Kidney epithelial cell (primary cell): Measurements from ENCODE around the gene KIF17. TPM values are rescaled to one million over a fixed set of nuclear protein-coding genes. Genes with fewer than 3 reads are reported as not detected.

Experiments
- DNase-seq: peaks from one replicate; pipeline ENCODE4 v3.0.0-alpha.2; 2010; ENCODE audit warnings: low read depth
- H3K27me3 ChIP-seq: 2 replicates; pipeline ENCODE4 v1.6.0; 2011; ENCODE audit warnings: low read length; ENCODE audit not compliant: control insufficient read depth, insufficient read depth
- H3K36me3 ChIP-seq: 2 replicates; pipeline ENCODE4 v1.5.1; 2011; ENCODE audit warnings: low read length; ENCODE audit not compliant: control insufficient read depth, insufficient read depth
- H3K4me3 ChIP-seq: 2 replicates; pipeline ENCODE4 v1.5.1; 2011; ENCODE audit warnings: low read depth, mild to moderate bottlenecking, control low read depth, low read length
- total RNA-seq: library from RNA; depleted of rRNA; stranded (reverse); fragments of >200 nt; gene quantifications from 2 replicates; pipeline ENCODE4 v1.2.3, GENCODE V29; 2015
- TF ChIP-seq, protein P1 (sequence below): IDR thresholded peaks from 2 replicates; pipeline ENCODE4 v1.5.1; 2011; ENCODE audit warnings: mild to moderate bottlenecking, moderate library complexity, low read length, control low read depth, inconsistent platforms; ENCODE audit not compliant: insufficient read depth, poor library complexity, severe bottlenecking

KIF17 gene
- total RNA-seq, 1 donor from 2014 or later: 1.3 TPM

DNA sequence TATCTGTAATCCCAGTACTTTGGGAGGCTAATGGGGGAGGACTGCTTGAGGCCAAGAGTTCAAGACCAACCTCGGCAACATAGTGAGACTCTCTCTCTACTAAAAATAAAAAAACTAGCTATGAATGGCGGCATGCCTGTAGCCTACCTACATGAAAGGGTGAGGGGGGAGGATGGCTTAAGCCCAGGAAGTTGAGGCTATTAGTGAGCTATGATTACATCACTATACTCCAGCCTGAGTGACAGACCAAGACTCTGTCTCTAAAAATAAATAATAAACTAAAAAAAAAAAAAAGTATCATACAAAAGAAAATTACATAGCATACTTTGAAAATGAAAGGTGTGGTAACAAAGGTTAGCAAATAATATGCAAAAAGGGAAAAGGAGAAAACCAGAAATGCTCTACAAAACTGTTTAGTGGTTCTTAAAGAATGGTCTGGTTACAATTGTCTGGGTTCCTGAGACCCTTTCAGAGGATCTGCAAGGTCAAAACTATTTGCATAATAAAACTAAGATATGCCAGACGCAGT, 33.7 kb upstream of the KIF17 start:
- H3K36me3 ChIP-seq: peaks cover 1% of the 10 kb centered on the region
- DNase-seq: no peak
- TF ChIP-seq, protein P1, sequence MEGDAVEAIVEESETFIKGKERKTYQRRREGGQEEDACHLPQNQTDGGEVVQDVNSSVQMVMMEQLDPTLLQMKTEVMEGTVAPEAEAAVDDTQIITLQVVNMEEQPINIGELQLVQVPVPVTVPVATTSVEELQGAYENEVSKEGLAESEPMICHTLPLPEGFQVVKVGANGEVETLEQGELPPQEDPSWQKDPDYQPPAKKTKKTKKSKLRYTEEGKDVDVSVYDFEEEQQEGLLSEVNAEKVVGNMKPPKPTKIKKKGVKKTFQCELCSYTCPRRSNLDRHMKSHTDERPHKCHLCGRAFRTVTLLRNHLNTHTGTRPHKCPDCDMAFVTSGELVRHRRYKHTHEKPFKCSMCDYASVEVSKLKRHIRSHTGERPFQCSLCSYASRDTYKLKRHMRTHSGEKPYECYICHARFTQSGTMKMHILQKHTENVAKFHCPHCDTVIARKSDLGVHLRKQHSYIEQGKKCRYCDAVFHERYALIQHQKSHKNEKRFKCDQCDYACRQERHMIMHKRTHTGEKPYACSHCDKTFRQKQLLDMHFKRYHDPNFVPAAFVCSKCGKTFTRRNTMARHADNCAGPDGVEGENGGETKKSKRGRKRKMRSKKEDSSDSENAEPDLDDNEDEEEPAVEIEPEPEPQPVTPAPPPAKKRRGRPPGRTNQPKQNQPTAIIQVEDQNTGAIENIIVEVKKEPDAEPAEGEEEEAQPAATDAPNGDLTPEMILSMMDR: no peak
- H3K27me3 ChIP-seq: no peaks in the 10 kb centered on the region
- no peak overlapping the region for H3K4me3 ChIP-seq

DNA sequence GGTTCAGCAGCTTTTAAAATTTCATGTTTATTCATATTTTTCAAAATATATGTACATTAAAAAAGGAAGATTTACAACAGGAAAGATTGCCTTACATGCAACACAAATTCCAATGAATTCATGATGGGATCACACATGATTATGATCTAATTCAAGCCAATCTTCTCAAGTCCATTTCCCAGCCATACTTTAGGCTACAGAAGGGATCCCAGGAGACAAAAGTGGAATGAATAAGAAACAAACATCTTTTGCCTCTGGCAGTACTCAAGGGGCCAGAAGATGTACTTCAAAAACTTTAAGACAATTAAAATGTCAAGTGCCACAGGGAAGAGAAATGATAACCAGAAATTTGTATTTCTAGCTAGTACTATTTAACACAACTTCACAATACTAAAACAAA, 24.9 kb upstream of the KIF17 start:
- Histone ChIP-seq H3K4me3 (no peak overlapping the region), H3K27me3 (no peaks in the 10 kb centered on the region), H3K36me3 (peaks cover 4% of the 10 kb centered on the region)
- TF ChIP-seq, protein P1: no peak
- DNase-seq: no peak

DNA sequence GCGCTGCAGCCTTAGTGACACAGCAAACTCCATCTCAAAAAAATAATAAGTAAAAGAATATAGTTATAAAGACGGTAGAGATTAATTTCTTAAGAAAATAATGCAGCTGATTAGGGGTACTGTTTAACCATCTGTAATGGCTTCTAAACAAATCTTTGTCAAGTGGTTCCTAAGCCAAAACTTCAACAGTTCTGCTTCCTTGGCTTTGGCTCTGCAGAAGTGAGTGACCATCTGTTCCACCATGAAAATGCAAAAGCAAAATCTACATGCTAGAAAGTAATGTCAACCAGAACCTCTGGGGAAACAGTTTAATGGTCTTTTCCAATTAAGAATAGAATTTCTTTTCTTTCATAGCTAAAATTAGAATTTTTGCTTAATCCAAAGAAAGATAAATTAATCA, 23.0 kb upstream of the KIF17 start:
- TF ChIP-seq, protein P1: no peak
- Histone ChIP-seq H3K36me3 (peaks cover 5% of the 10 kb centered on the region), H3K27me3 (no peaks in the 10 kb centered on the region)

DNA sequence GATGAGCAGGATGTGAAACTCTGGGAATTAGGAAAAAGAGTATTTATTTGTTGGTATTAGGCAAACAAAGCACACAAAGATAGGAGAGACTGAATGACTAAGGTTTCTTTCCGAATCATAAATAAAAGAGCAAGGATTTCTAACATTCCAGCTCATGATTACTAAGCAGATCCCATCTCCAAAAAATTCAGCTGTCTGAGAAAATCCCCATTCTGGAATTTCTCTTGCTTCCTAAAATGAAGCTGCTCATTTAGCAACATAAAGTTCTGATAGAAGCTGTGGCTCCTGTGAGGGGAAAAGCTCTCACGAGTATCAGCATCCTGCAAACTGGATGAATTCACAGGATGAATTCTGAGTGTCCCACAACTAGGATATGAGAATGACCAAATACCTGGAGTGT, 21.4 kb upstream of the KIF17 start:
- H3K36me3 ChIP-seq: peaks cover 3% of the 10 kb centered on the region
- DNase-seq: no peak
- TF ChIP-seq, protein P1: no peak

More for the DNA sequence above, 23.0 kb upstream of the KIF17 start:
- no peak for DNase-seq
- no peak overlapping the region for H3K4me3 ChIP-seq

DNA sequence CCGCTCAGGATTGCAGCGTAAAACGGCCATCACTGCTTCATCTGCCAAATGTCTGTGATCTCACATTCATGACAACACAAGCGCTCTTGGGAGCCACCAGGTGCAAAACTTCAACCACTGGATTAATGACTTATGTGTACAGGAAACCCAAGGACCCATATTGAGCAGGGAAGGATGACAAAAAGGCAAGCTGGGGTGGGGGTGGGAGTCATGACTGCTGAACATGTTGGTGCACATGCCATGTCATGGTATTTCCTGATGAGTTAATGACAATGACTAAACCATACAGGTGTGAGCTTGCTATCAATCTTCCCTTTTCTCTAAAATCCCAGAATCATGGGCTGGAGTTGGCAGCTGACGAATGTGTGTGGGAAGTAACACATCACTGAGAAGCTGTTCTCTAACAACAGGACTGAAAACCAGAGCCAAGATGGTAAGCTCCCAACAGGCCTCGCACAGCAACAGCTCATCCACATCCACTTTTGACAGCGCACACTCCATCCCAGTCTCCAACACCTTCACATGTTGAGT, 17.8 kb upstream of the KIF17 start:
- no peak overlapping the region for H3K4me3 ChIP-seq
- H3K27me3 ChIP-seq: no peaks in the 10 kb centered on the region
- H3K36me3 ChIP-seq: peaks cover 3% of the 10 kb centered on the region
- TF ChIP-seq, protein P1: no peak
- no peak for DNase-seq

More for the DNA sequence above, 21.4 kb upstream of the KIF17 start:
- Histone ChIP-seq H3K4me3 (no peak overlapping the region), H3K27me3 (no peaks in the 10 kb centered on the region)

DNA sequence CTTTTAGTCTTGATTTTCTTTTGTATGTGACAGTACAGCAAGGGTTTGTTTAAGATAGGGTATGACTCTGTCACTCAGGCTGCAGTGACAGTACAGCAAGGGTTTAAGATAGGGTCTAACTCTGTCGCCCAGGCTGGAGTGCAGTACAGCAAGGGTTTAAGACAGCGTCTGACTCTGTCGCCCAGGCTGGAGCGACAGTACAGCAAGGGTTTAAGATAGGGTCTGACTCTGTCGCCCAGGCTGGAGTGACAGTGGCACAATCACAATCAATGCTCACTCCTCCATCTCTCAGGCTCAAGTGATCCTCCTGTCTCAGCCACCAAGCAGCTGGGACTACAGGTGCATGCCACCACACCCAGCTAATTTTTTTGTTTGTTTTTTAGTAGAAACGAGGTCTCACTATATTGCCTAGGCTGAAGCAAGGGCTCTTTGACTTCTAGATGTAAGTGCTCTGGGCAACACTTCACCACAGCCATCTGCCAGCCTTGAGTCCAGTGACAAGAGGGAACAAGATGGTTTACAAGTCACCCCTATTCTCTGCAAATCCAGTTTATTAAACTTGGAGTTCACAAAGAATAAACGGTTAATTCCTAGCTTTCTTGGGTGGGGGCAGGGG, 15.7 kb upstream of the KIF17 start:
- no peak overlapping the region for H3K4me3 ChIP-seq
- TF ChIP-seq, protein P1: no peak

More for the DNA sequence above, 15.7 kb upstream of the KIF17 start:
- H3K36me3 ChIP-seq: peaks cover 3% of the 10 kb centered on the region
- no peaks in the 10 kb centered on the region for H3K27me3 ChIP-seq
- no peak for DNase-seq
